Measurements from ENCODE around the gene EIF4E. TPM values are rescaled to one million over a fixed set of nuclear protein-coding genes. Genes with fewer than 3 reads are reported as not detected.

Gene EIF4E
- total and polyA plus RNA-seq, 2 of the 4 experiments (the other 2 are of a cell fraction): 80.4 to 113 TPM

DNA sequence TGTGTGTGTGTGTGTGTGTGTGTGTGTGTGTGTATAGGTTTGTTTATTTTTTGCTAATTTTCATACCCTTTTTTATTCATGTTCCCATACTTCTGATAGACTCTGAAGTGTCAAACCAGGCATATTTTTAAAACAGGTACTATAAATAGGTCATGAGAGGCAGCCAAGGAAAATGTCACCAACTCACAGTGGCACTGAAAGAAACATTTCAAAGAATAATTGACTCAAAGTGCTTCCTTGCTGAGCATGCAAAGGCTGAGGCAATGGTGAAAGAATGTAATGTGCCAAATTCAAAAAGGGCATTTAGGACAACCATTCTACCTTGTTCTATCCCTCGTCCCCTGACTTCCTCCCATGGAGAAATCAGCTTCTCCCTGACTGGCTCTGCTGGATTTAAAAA is 95.5 kb downstream of the EIF4E start:
- Histone ChIP-seq H2BK15ac (ENCODE audit: low read depth, low read length) (no peak overlapping the region), H2AK5ac (ENCODE audit: low read depth, low read length) (no peak overlapping the region), H2BK5ac (ENCODE audit: low read depth, low read length, poor library complexity, severe bottlenecking) (no peak overlapping the region), H3K9ac (ENCODE audit: low read depth, low read length) (no peak overlapping the region), H3K14ac (replicated peaks; ENCODE audit: low read depth, low read length) (no peak overlapping the region), H3K9me3 (ENCODE audit: control insufficient read depth, insufficient read depth, low read length) (no peaks in the 10 kb centered on the region), H2AK9ac (replicated peaks; ENCODE audit: low read depth, low read length, poor library complexity) (no peak overlapping the region), H4K5ac (ENCODE audit: low read depth, low read length) (no peak overlapping the region), H3K4ac (ENCODE audit: low read depth, low read length) (no peak overlapping the region), H3K27ac (ENCODE audit: insufficient read depth, low read length) (no peak overlapping the region), H3K4me2 (ENCODE audit: low read depth, low read length) (no peak overlapping the region), H2BK120ac (ENCODE audit: low read depth, low read length) (no peak overlapping the region), H3K56ac (ENCODE audit: extremely low read depth, insufficient read depth, low read length) (no peak overlapping the region), H3K4me1 (ENCODE audit: control insufficient read depth, insufficient read depth, low read length) (no peaks in the 10 kb centered on the region), H2BK20ac (ENCODE audit: low read depth, low read length) (no peak overlapping the region), H3K18ac (ENCODE audit: low read depth, low read length) (no peak overlapping the region), H3K79me1 (ENCODE audit: low read depth in 1 of 2, low read length in 2 of 2) (no peaks in the 10 kb centered on the region), H4K8ac (ENCODE audit: low read depth in 2 of 2, low read length in 2 of 2) (no peak overlapping the region), H3K36me3 (ENCODE audit: control insufficient read depth, insufficient read depth, low read length) (no peaks in the 10 kb centered on the region), H2AFZ (replicated peaks; ENCODE audit: low read length, poor library complexity) (no peak overlapping the region), H3K23ac (ENCODE audit: low read depth, low read length) (no peak overlapping the region), H3K27me3 (ENCODE audit: control insufficient read depth, insufficient read depth, low read length) (no peaks in the 10 kb centered on the region), H3K4me3 (ENCODE audit: insufficient read depth, low read depth, low read length) (no peak overlapping the region), H3K9me1 (ENCODE audit: insufficient read depth, low read length) (no peaks in the 10 kb centered on the region), H4K20me1 (ENCODE audit: insufficient read depth, low read length) (no peaks in the 10 kb centered on the region), H4K91ac (ENCODE audit: insufficient read depth, low read depth, low read length) (no peak overlapping the region)
- TF ChIP-seq CTCF (conservative IDR thresholded peaks at IDR 0.05; ENCODE audit: low read depth, low read length): no peak
- TF ChIP-seq MAFK (IDR thresholded peaks at IDR 0.05; ENCODE audit: low read depth, low read length): no peak
- no peak for TF ChIP-seq RFX5 (IDR thresholded peaks at IDR 0.05; ENCODE audit: low read depth, low read length)
- no peak for TF ChIP-seq FOS (IDR thresholded peaks at IDR 0.05; ENCODE audit: low read depth, low read length)
- TF ChIP-seq RCOR1 (IDR thresholded peaks at IDR 0.05; ENCODE audit: insufficient replicate concordance, low read length): no peak
- no peak for TF ChIP-seq NFE2L2 (IDR thresholded peaks at IDR 0.05; ENCODE audit: low read depth, low read length)
- TF ChIP-seq, protein P1, sequence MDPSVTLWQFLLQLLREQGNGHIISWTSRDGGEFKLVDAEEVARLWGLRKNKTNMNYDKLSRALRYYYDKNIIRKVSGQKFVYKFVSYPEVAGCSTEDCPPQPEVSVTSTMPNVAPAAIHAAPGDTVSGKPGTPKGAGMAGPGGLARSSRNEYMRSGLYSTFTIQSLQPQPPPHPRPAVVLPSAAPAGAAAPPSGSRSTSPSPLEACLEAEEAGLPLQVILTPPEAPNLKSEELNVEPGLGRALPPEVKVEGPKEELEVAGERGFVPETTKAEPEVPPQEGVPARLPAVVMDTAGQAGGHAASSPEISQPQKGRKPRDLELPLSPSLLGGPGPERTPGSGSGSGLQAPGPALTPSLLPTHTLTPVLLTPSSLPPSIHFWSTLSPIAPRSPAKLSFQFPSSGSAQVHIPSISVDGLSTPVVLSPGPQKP (IDR thresholded peaks at IDR 0.05; ENCODE audit: borderline replicate concordance, low read depth, low read length): no peak
- POLR2A ChIA-PET (ENCODE audit: unreplicated experiment): no interaction called here
- CTCF ChIA-PET: no interaction called here
- in situ Hi-C loops (cut with MboI; ENCODE audit: low sequenced_read_pairs): no loop called here
- intact Hi-C loops (cut with micrococcal nuclease): no loop called here
- no peak for ATAC-seq (ENCODE audit: low read depth)
- no TSS peak for BruUV-seq (replicated peaks)
- WGBS, 2 experiments (ENCODE audit: extremely low coverage in 2 of 2, insufficient read length in 1 of 2): no CpG with 5 or more reads among the region's 1 CpG
- DNase-seq: no peak
- dilution Hi-C loops (cut with HindIII; ENCODE audit: low sequenced_read_pairs, unreplicated experiment): no loop called here

All from IMR-90 (cell line).